Lower leg skin (tissue), 4 donors: ENCODE data around the gene NGEF. TPM values are rescaled to one million over a fixed set of nuclear protein-coding genes. Genes with fewer than 3 reads are reported as not detected.

Source experiments
- DNase-seq, 2 donors: peaks; one replicate each; pipeline ENCODE4 v3.0.0-alpha.2; 2019; ENCODE audit warnings: low spot score in 2 of 2
- H3K4me3 ChIP-seq: fragments of 200-600 bp; sonication (generic); 2 replicates; pipeline ENCODE4 v1.5.1; 2017; ENCODE audit warnings: mild to moderate bottlenecking, low read depth; ENCODE audit not compliant: poor library complexity, severe bottlenecking
- CTCF ChIP-seq, 3 donors: fragments of 450-650 bp; IDR thresholded peaks; one replicate each; pipeline ENCODE4 v1.5.1; 2016; ENCODE audit warnings: antibody characterized with exemption in 3 of 3, mild to moderate bottlenecking in 3 of 3, moderate library complexity in 2 of 3
- POLR2A ChIP-seq, 2 donors: fragments of 450-650 bp; IDR thresholded peaks; one replicate each; pipeline ENCODE4 v1.6.1; 2016 to 2017; ENCODE audit warnings: antibody characterized with exemption in 2 of 2, mild to moderate bottlenecking in 1 of 2, moderate library complexity in 1 of 2
- WGBS, 2 donors: methylation state at CpG; one replicate each; pipeline ENCODE4 v1.1.5; 2018; 5-methylcytosine and 5-hydroxymethylcytosine counted together
- intact Hi-C: fragments of 100-400 bp; cut with DNase I; formaldehyde crosslinking; loops from one replicate; pipeline ENCODE4 v1.15.0; 2023; ENCODE audit warnings: low total_unique reads
- total RNA-seq, 4 donors: library from RNA; depleted of rRNA; stranded (reverse); fragments of >200 nt; gene quantifications; one replicate each; pipeline ENCODE4 v1.1.0, GENCODE V29; 2016

Gene NGEF
- total RNA-seq, 4 donors from 2014 or later: 15.7 to 30.3 (median 17.9) TPM

- 71 to 76% methylated on average over 8 to 9 of the region's 9 CpGs for WGBS, 2 donors
- no peak overlapping the region for H3K4me3 ChIP-seq
- intact Hi-C loops: no loop called here
- no peak for DNase-seq
- no peak for TF ChIP-seq CTCF (IDR thresholded peaks at IDR 0.05)
- no peak for TF ChIP-seq POLR2A (IDR thresholded peaks at IDR 0.05)
Observed at GRCh38 chr2:232872826-232873225, 140.2 kb downstream of the NGEF start.

- DNase-seq: peak in 1 of 2 donors; percentile 85
- H3K4me3 ChIP-seq: no peak overlapping the region
- WGBS, 2 donors: 84 to 88% methylated on average over 18 to 21 of the region's 22 CpGs
- intact Hi-C loops: no loop called here
- TF ChIP-seq POLR2A (IDR thresholded peaks at IDR 0.05): no peak
Observed at GRCh38 chr2:232871835-232872736, 141.0 kb downstream of the NGEF start.

GRCh38 chr2:232871418-232871834 is 141.6 kb downstream of the NGEF start:
- no peak for TF ChIP-seq POLR2A (IDR thresholded peaks at IDR 0.05)
- no peak for TF ChIP-seq CTCF (IDR thresholded peaks at IDR 0.05)
- 83 to 85% methylated on average over 7 to 15 of the region's 15 CpGs for WGBS, 2 donors
- intact Hi-C loops: no loop called here
- no peak overlapping the region for H3K4me3 ChIP-seq
- DNase-seq: peak in 1 of 2 donors; percentile 76

GRCh38 chr2:232870766-232871371 is 142.2 kb downstream of the NGEF start:
- H3K4me3 ChIP-seq: no peak overlapping the region
- 82 to 85% methylated on average over 10 to 17 of the region's 17 CpGs for WGBS, 2 donors
- DNase-seq: peak in 1 of 2 donors; percentile 79
- intact Hi-C loops: no loop called here
- TF ChIP-seq CTCF (IDR thresholded peaks at IDR 0.05) (no peak), POLR2A (IDR thresholded peaks at IDR 0.05) (no peak)

- no peak for TF ChIP-seq CTCF (IDR thresholded peaks at IDR 0.05)
- no peak for TF ChIP-seq POLR2A (IDR thresholded peaks at IDR 0.05)
- intact Hi-C loops: no loop called here
- 87 to 89% methylated on average over 21 of the region's 21 CpGs for WGBS, 2 donors
- H3K4me3 ChIP-seq: no peak within 1 kb of the TSS
- peak in 1 of 2 donors; percentile 78 for DNase-seq
Observed at GRCh38 chr2:232870018-232870765, 142.9 kb downstream of the NGEF start, which contains the start of gene SNORC. TSS of gene SNORC (plus strand) at chr2:232870264. CDS start at chr2:232870342, 78 bp downstream.
